AG04449 (cell line): ENCODE results near the gene LY6G5C.
A peak's percentile ranks its signal among the peaks of the same experiment; 100 is the strongest.

Source experiments
- CTCF ChIA-PET: fragments of 350-600 bp; formaldehyde crosslinking; extraction: SDS; loops from one replicate; lab custom pipeline; 2021; ENCODE audit warnings: antibody characterized with exemption; lab: Yijun Ruan, JAX
- POLR2A ChIA-PET: fragments of 400-600, 350-600 bp; formaldehyde crosslinking; extraction: SDS; loops from one replicate; lab custom pipeline; 2020; ENCODE audit warnings: antibody characterized with exemption, inconsistent platforms; lab: Yijun Ruan, JAX
- DNase-seq: peaks from one replicate; pipeline ENCODE4 v3.0.0-alpha.2; 2010; ENCODE audit warnings: low read depth, low spot score
- H3K4me3 ChIP-seq: 2 replicates; pipeline ENCODE4 v1.5.1; 2011; ENCODE audit warnings: low read depth, mild to moderate bottlenecking, control low read depth, low read length
- TF ChIP-seq, protein P1 (sequence below): IDR thresholded peaks from one replicate; pipeline ENCODE4 v1.5.1; 2011; ENCODE audit warnings: mild to moderate bottlenecking, moderate library complexity, low read length, control low read depth, inconsistent platforms; ENCODE audit not compliant: insufficient read depth; ENCODE audit errors: missing control alignments

LY6G5C gene

DNA sequence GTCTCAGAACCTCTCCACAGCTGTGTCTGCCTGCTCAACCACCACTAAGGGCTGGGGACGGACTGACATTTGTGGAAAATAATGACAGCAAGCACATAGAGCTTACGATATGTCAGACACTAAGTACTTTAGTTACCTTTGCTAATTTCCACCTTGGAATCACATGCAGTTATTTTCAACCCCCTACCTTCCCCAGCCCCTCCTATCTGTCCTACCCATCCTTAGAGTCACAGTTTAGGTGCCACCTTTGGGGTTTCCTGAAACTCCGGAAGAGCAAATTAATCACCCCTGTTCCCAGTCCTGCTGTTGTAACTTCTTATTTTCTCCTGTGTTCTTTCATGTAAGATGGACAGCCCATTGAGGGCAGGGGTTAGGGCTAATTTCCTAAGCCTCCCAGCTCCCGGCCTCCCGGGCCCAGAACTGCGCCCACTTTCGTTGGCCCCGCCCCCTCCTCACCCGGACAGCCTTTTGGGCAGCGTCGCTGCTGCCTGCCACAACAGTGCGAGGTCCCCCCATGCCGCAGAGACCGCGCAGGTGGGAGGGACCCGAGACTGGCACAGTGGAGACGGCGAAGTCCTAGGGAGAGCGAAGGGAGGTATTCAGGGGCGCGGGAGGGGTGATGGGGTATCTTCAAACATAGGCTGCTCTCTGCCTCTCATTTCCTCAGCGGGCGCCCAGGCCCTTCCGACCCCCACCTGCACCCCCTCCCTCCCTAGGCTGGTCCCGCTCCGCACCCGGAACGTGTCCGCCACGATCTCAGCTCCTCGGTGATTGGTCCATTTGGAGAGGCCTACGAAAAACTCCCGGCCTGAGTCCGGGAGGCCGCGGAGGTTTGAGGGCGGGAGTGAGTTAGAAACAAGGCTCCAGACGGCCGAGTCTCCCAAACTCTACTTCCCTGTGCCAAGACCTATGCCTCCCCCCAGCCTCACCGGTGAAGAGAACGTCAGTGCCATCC is 47.1 kb upstream of the LY6G5C start:
- peak overlapping the region; percentile 89 for H3K4me3 ChIP-seq
- no peak for DNase-seq
- CTCF ChIA-PET: interaction anchor here (0.9 to 3.9 kb wide), 9 partner anchors 11 to 107 kb away, joined by 3 to 24 read pairs (median 4); partner anchors contain the start of genes HSPA1A, HSPA1L, LY6G6D and MSH5
- POLR2A ChIA-PET: interaction anchor here (1.6 to 3.9 kb wide), 5 partner anchors 12 to 111 kb away, joined by 5 to 16 read pairs (median 9); partner anchors contain the start of genes HSPA1B, LSM2 and MSH5
- TF ChIP-seq, protein P1, sequence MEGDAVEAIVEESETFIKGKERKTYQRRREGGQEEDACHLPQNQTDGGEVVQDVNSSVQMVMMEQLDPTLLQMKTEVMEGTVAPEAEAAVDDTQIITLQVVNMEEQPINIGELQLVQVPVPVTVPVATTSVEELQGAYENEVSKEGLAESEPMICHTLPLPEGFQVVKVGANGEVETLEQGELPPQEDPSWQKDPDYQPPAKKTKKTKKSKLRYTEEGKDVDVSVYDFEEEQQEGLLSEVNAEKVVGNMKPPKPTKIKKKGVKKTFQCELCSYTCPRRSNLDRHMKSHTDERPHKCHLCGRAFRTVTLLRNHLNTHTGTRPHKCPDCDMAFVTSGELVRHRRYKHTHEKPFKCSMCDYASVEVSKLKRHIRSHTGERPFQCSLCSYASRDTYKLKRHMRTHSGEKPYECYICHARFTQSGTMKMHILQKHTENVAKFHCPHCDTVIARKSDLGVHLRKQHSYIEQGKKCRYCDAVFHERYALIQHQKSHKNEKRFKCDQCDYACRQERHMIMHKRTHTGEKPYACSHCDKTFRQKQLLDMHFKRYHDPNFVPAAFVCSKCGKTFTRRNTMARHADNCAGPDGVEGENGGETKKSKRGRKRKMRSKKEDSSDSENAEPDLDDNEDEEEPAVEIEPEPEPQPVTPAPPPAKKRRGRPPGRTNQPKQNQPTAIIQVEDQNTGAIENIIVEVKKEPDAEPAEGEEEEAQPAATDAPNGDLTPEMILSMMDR: no peak

DNA sequence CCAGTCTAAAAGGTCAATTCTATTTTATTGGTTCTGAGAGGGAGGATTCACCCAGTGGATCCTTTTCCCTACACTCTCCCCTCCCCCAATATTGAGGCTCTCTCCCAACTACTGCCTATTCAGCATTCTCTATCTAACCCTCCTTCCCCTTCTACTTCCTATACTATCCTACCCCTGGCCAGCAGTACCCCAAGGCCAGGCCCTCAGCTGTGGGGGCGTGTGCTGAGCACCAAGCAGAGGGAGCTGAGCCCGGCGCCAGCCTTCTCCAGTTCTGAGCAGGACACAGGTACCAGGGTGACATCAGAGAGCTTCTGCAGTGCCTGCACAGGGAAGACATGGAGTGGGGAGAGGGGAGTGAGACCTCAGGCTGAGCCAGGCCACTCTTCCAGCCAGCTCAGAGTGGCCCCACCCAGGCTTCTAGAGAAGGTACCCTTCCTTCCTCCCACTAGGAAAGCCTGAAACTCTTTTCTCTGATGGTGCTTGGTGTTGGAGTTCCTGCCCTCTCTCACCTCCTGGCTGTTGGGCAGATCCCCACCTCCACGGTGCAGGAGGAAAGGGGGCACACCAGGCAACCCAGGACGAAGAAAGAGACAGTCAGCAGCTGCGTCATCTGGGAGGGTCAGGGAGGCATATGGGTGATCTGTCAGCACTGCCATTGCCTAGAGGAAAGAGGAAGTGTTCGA is 46.3 kb upstream of the LY6G5C start:
- ChIA-PET POLR2A (interaction anchor here (1.6 to 3.9 kb wide), 2 partner anchors 15 to 100 kb away, joined by 5 to 16 read pairs; partner anchors contain the start of gene HSPA1B), CTCF (interaction anchor here (0.9 to 1.6 kb wide), 3 partner anchors 13 to 64 kb away, joined by 3 to 4 read pairs (median 3); no protein-coding TSS in a partner anchor)
- H3K4me3 ChIP-seq: no peak overlapping the region
- no peak for DNase-seq
- TF ChIP-seq, protein P1: no peak

DNA sequence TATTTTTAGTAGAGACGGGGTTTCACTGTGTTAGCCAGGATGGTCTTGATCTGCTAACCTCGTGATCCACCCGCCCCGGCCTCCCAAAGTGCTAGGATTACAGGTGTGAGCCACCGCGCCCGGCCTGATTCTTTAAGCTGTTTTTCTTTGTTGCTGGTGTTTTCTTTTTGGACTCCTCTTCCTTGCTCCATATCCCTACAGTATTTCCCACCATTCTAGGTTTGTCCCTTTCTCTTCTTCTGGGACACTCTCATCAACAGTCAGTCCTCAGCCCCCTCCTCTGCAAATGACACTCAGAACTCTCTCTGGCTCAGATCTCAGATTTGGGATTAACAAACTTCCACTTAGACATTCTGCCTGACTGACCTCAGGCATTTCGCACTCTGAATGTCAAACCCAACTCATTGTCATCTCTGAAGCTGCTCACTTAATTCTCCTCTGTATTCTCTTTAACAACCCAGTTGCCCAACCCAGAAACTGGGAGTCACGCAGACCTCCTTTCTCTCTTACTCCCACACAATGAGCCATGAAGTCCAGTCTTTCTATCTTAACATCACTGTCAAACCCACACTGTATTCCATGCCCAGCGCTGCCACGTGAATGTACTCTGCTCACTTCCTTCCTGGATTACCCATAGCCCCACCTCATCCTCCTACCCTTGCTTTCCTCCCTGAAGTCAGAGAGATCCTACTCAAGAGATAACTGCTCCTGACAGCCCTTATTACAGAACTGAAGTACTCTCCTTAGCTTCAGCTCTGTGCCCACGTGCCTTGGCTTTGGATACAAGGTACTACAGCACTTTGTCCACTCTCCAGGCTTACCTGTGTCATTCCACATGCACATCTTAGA is 44.9 kb upstream of the LY6G5C start:
- H3K4me3 ChIP-seq: no peak overlapping the region
- ChIA-PET CTCF (interaction anchor here (1.6 kb wide), 1 partner anchor 10 kb away, joined by 3 read pairs; no protein-coding TSS in a partner anchor), POLR2A (interaction anchor here (1.4 kb wide), 1 partner anchor 102 kb away, joined by 3 read pairs; the partner anchor contains the start of gene HSPA1B)
- TF ChIP-seq, protein P1: no peak
- no peak for DNase-seq

DNA sequence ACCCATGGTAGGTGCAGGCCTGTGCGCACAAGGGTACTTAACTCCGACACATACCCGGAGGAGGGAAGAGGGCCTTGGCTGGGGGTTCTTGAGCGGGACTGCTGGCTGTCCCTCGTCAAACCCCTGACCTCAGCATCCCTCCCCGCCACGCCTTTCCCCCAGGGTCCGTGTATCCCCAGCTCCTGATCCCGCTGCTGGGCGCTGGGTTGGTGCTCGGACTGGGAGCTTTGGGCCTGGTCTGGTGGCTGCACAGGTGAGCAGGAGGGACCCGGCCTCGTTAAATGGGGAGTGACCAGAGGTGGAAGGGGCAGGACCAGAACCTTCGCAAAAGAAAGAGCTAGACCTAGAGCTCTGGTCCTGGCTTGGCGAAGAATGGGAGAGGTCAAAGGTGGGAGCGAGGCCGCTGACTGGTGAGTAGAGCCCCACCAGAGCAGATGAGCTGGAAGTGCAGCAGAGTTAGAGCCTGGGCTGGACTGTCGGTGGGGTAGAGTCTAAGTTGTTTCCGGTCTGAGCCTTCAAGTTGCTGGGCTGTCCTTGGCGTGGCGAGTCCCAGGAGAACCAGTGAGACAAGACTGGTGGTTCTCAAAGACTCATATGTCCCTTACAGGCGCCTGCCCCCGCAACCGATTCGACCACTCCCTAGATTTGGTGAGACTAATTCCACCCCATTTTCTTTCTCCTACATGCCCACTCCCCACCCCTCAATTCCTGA is 43.3 kb upstream of the LY6G5C start:
- H3K4me3 ChIP-seq: no peak overlapping the region
- ChIA-PET POLR2A (interaction anchor here (1.1 kb wide), 1 partner anchor 29 kb away, joined by 5 read pairs; no protein-coding TSS in a partner anchor), CTCF (interaction anchor here (0.6 to 1.6 kb wide), 4 partner anchors 11 to 107 kb away, joined by 3 to 8 read pairs (median 4); no protein-coding TSS in a partner anchor)
- DNase-seq: no peak
- TF ChIP-seq, protein P1: no peak
